Measurements from ENCODE around the gene BHLHE23.

- TF ChIP-seq CTCF (conservative IDR thresholded peaks at IDR 0.05 in 1 of 2, IDR thresholded peaks at IDR 0.05 in 1 of 2; ENCODE audit: low read depth in 1 of 2, low read length in 2 of 2) (no peak), EZH2 (IDR thresholded peaks at IDR 0.05; ENCODE audit: low read length, missing control alignments) (no peak)
These were observed 46.8 kb upstream of the BHLHE23 start for GRCh38 chr20:63053432-63054102.
